Measurements from ENCODE around the gene FBXO8.

The FBXO8 gene

GRCh38 chr4:174198396-174198795, 85.1 kb downstream of the FBXO8 start:
- Histone ChIP-seq H3K9me3 (no peaks in the 10 kb centered on the region), H3K4me1 (ENCODE audit: control insufficient read depth in 1 of 2, insufficient read depth in 1 of 2, low read depth in 1 of 2, low read length in 1 of 2) (no peaks in the 10 kb centered on the region), H3K27me3 (peaks cover 82% of the 10 kb centered on the region), H3K27ac (no peak overlapping the region), H3K36me3 (no peaks in the 10 kb centered on the region), H3K4me3 (ENCODE audit: low read depth in 1 of 2, low read length in 1 of 2) (no peak overlapping the region)
- TF ChIP-seq, protein P1, sequence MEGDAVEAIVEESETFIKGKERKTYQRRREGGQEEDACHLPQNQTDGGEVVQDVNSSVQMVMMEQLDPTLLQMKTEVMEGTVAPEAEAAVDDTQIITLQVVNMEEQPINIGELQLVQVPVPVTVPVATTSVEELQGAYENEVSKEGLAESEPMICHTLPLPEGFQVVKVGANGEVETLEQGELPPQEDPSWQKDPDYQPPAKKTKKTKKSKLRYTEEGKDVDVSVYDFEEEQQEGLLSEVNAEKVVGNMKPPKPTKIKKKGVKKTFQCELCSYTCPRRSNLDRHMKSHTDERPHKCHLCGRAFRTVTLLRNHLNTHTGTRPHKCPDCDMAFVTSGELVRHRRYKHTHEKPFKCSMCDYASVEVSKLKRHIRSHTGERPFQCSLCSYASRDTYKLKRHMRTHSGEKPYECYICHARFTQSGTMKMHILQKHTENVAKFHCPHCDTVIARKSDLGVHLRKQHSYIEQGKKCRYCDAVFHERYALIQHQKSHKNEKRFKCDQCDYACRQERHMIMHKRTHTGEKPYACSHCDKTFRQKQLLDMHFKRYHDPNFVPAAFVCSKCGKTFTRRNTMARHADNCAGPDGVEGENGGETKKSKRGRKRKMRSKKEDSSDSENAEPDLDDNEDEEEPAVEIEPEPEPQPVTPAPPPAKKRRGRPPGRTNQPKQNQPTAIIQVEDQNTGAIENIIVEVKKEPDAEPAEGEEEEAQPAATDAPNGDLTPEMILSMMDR (IDR thresholded peaks at IDR 0.05): no peak

DNA sequence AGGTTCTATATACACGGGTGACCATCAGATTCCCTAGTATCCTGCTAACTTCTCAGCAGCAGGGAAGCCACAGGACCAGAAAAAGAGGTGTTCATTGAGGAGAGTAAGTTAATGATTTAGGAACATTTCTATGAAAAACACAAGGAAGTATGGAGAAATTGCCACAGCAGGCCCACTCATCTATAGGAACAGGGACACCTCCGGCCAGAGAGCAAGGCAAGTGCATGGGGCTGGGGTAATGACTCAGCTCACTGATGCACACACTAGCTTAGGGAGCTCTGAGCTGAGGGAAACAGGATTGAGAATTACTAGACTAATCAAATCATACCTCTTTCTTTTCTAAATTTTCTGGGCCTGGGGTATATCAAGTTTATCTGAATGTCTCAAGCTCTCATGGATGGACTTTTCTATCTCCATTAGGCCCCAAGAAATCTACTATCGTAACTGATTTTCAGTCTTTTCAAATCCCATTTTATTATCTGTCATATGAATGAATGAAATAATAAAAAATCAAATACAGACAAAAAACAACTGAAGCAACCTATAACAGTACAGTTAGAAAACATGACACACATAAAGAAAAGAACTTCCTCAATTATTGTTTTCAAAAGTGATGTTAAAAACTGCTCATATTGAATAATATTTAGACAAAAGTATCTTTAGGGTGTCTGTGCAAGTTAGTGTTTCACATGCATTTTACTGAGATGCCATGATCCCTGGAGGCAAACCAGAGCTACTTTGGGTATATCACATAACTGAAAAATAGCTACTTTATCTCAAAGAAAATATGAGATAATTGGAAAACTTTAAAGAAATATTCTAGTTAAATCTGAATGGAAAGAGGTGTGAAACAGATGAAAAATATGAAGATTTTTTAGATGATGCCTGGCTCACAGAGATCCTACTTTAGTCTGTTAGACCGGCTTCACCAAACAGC, 89.8 kb downstream of the FBXO8 start:
- Histone ChIP-seq H3K36me3 (no peaks in the 10 kb centered on the region), H3K9me3 (no peaks in the 10 kb centered on the region), H3K27me3 (peaks cover 49% of the 10 kb centered on the region), H3K27ac (no peak overlapping the region), H3K4me1 (ENCODE audit: control insufficient read depth in 1 of 2, insufficient read depth in 1 of 2, low read depth in 1 of 2, low read length in 1 of 2) (no peaks in the 10 kb centered on the region), H3K4me3 (ENCODE audit: low read depth in 1 of 2, low read length in 1 of 2) (no peak overlapping the region)
- TF ChIP-seq, protein P1 (IDR thresholded peaks at IDR 0.05): no peak

DNA sequence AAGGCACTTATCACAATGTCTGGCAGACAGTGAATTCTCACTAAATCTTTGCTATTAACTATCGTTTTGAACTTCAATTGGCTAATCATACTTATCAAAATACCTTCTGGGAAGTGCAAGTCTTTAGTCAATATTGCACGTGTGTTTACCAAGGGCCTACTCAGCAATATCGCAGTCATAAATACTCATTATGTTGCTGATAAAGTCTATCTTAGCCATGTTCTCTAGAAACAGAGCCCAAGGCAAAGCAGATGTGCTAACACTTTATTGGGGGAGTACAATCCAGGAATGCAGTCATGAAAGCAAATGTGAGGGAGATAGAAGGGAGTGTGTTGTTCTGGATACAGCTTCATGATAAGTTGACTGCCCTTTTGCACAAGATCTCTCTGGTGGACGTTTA, 90.5 kb downstream of the FBXO8 start:
- TF ChIP-seq, protein P1 (IDR thresholded peaks at IDR 0.05): no peak
- Histone ChIP-seq H3K36me3 (no peaks in the 10 kb centered on the region), H3K27ac (no peak overlapping the region), H3K9me3 (no peaks in the 10 kb centered on the region), H3K4me1 (ENCODE audit: control insufficient read depth in 1 of 2, insufficient read depth in 1 of 2, low read depth in 1 of 2, low read length in 1 of 2) (no peaks in the 10 kb centered on the region), H3K27me3 (peaks cover 41% of the 10 kb centered on the region), H3K4me3 (ENCODE audit: low read depth in 1 of 2, low read length in 1 of 2) (no peak overlapping the region)

DNA sequence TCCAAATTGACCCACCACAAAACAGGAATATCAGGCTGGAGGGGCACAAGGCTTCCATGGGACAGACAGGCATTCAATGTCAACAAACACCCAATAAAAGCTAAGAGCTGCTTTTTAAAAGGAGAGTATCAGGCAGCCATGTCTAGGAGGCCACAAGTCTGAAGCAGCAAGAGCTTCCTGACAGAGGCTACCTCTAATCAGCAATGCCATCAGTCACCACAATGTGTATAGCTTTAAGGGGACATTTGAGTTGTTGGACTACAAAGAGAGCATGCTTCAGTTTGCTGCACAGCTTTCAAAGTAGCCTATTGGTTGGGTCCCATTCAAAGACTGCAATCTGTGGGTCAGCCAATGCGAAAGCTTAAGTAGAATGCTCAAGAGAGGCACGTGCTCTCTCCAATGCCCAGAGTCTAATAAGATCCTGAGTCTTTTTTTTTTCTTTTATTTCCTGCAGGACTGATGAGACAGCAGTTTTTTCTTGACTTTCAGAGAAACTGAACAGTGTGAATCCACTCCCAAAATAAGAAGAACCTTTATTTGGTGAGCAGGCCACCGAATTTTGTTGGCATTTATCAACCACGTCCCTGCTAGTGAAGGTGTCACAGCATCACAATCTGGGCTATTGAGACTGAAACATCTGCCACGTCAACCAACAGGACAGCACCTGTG, 92.5 kb downstream of the FBXO8 start:
- H3K27me3 ChIP-seq: peaks cover 24% of the 10 kb centered on the region
- TF ChIP-seq, protein P1 (IDR thresholded peaks at IDR 0.05): no peak
- H3K4me3 ChIP-seq (ENCODE audit: low read depth in 1 of 2, low read length in 1 of 2): no peak overlapping the region

GRCh38 chr4:174189392-174190015, 94.0 kb downstream of the FBXO8 start:
- TF ChIP-seq, protein P1 (IDR thresholded peaks at IDR 0.05): no peak
- no peak overlapping the region for H3K4me3 ChIP-seq (ENCODE audit: low read depth in 1 of 2, low read length in 1 of 2)
- no peaks in the 10 kb centered on the region for H3K9me3 ChIP-seq
- no peaks in the 10 kb centered on the region for H3K4me1 ChIP-seq (ENCODE audit: control insufficient read depth in 1 of 2, insufficient read depth in 1 of 2, low read depth in 1 of 2, low read length in 1 of 2)
- no peaks in the 10 kb centered on the region for H3K36me3 ChIP-seq
- no peak overlapping the region for H3K27ac ChIP-seq
- H3K27me3 ChIP-seq: peaks cover 21% of the 10 kb centered on the region

More for the DNA sequence above, 92.5 kb downstream of the FBXO8 start:
- Histone ChIP-seq H3K36me3 (no peaks in the 10 kb centered on the region), H3K4me1 (ENCODE audit: control insufficient read depth in 1 of 2, insufficient read depth in 1 of 2, low read depth in 1 of 2, low read length in 1 of 2) (no peaks in the 10 kb centered on the region), H3K9me3 (no peaks in the 10 kb centered on the region), H3K27ac (no peak overlapping the region)

Data from neutrophil (primary cell).